ENCODE data around the gene SESN1.

Gene SESN1

DNA sequence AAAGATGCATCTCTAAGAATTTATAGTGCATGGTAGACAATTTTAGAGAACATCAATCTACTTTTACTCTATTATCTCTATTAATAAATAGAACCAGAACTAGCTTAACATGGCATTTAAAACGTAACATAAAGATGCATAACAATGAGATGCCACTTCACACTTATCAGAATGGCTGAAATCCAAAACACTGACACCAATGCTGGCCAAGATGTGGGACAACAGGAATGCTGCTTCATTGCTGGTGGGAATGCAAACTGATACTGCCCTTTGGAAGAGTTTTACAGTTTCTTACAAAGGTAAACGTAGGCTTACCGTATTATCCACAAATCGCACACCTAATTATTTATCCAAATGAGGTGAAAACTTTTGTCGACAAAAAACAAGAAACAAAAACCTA is 95.2 kb downstream of the SESN1 start:
- Histone ChIP-seq H3K4me1 (no peaks in the 10 kb centered on the region), H3K27me3 (no peaks in the 10 kb centered on the region), H3K9me3 (no peaks in the 10 kb centered on the region), H3K4me2 (no peak overlapping the region), H4K20me1 (peaks cover 6% of the 10 kb centered on the region; the same call in 1 of the 2 replicates), H3K9ac (no peak overlapping the region), H3K27ac (no peak overlapping the region), H3K4me3 (no peak overlapping the region), H3K36me3 (no peaks in the 10 kb centered on the region)
- no peak for TF ChIP-seq Cebpa-rat (IDR thresholded peaks at IDR 0.05)

DNA sequence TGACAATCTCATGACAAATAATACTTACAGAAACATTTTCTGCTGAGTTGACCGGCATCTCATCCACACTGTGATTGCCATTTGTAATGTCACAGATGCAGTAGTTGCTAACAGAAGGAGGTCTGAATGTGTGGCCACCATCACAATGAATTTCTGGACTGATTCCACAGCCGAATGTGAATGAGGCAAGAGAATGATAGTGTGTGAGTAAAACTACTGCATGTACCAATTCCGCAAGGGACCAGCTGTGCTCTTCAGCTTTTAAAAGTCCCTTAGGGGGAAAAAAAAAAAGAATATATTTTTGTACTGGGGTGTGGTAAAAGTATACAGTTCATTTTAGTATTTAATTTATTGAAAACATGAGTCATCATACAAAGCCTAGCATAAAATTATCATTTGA is 96.2 kb downstream of the SESN1 start:
- Histone ChIP-seq H3K36me3 (no peaks in the 10 kb centered on the region), H3K4me2 (no peak overlapping the region), H3K4me3 (no peak overlapping the region), H4K20me1 (peaks cover under 1% of the 10 kb centered on the region; the same call in 1 of the 2 replicates), H3K9me3 (no peaks in the 10 kb centered on the region), H3K27me3 (no peaks in the 10 kb centered on the region), H3K9ac (no peak overlapping the region), H3K27ac (no peak overlapping the region), H3K4me1 (no peaks in the 10 kb centered on the region)
- TF ChIP-seq Cebpa-rat (IDR thresholded peaks at IDR 0.05) = no peak

GRCh38 chr6:108996208-108996607 is 98.4 kb downstream of the SESN1 start:
- H3K4me3 ChIP-seq = no peak overlapping the region
- no peak for TF ChIP-seq Cebpa-rat (IDR thresholded peaks at IDR 0.05)
- H3K4me1 ChIP-seq = no peaks in the 10 kb centered on the region
- H3K9me3 ChIP-seq = no peaks in the 10 kb centered on the region
- H3K36me3 ChIP-seq = 0 out of 2 replicates have a peak, but pooled peaks cover under 1% of the 10 kb centered on the region
- H3K27ac ChIP-seq = no peak overlapping the region
- no peaks in the 10 kb centered on the region for H4K20me1 ChIP-seq
- no peak overlapping the region for H3K9ac ChIP-seq
- H3K27me3 ChIP-seq = no peaks in the 10 kb centered on the region
- H3K4me2 ChIP-seq = no peak overlapping the region

DNA sequence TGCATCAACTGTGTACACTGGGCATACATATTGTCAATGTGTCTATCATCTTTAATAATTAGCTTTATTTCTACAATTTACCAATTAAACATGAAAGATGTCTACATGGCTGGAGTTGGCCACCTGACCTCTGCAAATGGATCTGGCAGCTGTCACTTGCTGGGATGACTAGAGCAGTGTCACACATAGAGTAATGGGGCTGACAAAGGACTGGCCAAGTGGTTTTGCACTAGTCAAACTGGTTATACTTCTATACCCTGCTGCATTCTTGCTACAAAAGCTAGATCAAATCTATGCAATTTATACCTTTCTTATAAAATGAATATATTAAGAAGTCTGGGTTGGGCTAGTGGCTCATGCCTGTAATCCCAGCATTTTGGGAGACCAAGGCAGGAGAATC is 99.3 kb downstream of the SESN1 start:
- Histone ChIP-seq H3K9ac (no peak overlapping the region), H3K36me3 (0 out of 2 replicates have a peak, but pooled peaks cover 5% of the 10 kb centered on the region), H3K27ac (no peak overlapping the region), H3K4me2 (no peak overlapping the region), H3K4me1 (no peaks in the 10 kb centered on the region), H4K20me1 (no peaks in the 10 kb centered on the region), H3K4me3 (no peak overlapping the region), H3K27me3 (no peaks in the 10 kb centered on the region), H3K9me3 (no peaks in the 10 kb centered on the region)
- TF ChIP-seq Cebpa-rat (IDR thresholded peaks at IDR 0.05) = no peak

- Histone ChIP-seq H3K27ac (no peak overlapping the region), H3K27me3 (no peaks in the 10 kb centered on the region), H3K36me3 (0 out of 2 replicates have a peak, but pooled peaks cover 5% of the 10 kb centered on the region), H3K4me3 (no peak overlapping the region), H4K20me1 (no peaks in the 10 kb centered on the region), H3K9me3 (no peaks in the 10 kb centered on the region), H3K4me2 (no peak overlapping the region), H3K9ac (no peak overlapping the region), H3K4me1 (no peaks in the 10 kb centered on the region)
- no peak for TF ChIP-seq Cebpa-rat (IDR thresholded peaks at IDR 0.05)
Measured at GRCh38 chr6:108993876-108994275, 100.8 kb downstream of the SESN1 start.

DNA sequence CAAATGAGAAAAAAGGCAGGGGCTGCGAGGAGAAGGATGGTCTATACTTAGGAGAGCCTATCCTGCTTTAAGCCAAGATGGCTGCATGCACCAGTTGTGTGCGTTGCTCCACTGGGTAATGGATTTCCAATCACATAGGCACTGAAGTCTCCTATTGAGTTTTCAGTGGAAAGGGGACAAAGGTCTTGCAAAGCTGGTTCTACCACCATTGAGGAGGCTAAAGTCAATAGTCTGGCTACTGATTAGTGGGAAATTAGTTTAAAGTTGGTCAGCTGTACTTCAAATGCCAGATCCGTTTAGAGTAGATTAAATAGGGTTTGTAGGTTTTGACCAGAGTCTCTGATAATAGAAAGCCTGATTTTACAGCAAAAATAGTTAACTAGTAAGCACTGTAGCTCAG is 104.9 kb downstream of the SESN1 start:
- 0 out of 2 replicates have a peak, but pooled peaks cover 5% of the 10 kb centered on the region for H3K36me3 ChIP-seq
- no peaks in the 10 kb centered on the region for H4K20me1 ChIP-seq
- no peak overlapping the region for H3K4me3 ChIP-seq
- H3K27me3 ChIP-seq = no peaks in the 10 kb centered on the region
- peaks cover 11% of the 10 kb centered on the region; the same call in 1 of the 2 replicates for H3K4me1 ChIP-seq
- H3K4me2 ChIP-seq = no peak overlapping the region
- H3K9me3 ChIP-seq = no peaks in the 10 kb centered on the region
- no peak overlapping the region for H3K9ac ChIP-seq
- no peak overlapping the region for H3K27ac ChIP-seq
- TF ChIP-seq Cebpa-rat (IDR thresholded peaks at IDR 0.05) = no peak

DNA sequence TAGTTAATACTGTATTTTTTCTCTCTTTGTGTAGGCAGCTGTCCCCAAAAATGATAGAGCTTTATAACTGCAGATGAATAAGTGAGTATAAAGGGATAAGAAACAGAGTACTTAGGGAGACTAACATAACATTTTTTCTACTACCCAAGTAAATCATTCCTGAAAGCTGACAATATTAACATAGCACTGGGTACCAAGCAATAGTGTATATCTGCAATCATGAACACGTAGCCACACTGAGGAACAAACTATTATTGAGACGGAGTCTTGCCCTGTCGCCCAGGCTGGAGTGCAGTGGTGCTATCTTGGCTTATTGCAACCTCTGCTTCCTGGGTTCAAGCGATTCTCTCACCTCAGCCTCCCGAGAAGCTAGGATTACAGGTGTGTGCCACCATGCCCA is 105.9 kb downstream of the SESN1 start:
- H4K20me1 ChIP-seq = no peaks in the 10 kb centered on the region
- no peak overlapping the region for H3K4me3 ChIP-seq
- H3K9me3 ChIP-seq = no peaks in the 10 kb centered on the region
- no peak overlapping the region for H3K9ac ChIP-seq
- no peak for TF ChIP-seq Cebpa-rat (IDR thresholded peaks at IDR 0.05)
- H3K4me1 ChIP-seq = peaks cover 11% of the 10 kb centered on the region; the same call in 1 of the 2 replicates
- 0 out of 2 replicates have a peak, but pooled peaks cover 5% of the 10 kb centered on the region for H3K36me3 ChIP-seq
- H3K4me2 ChIP-seq = no peak overlapping the region
- no peak overlapping the region for H3K27ac ChIP-seq
- H3K27me3 ChIP-seq = no peaks in the 10 kb centered on the region

GRCh38 chr6:108988296-108988695 is 106.3 kb downstream of the SESN1 start:
- 0 out of 2 replicates have a peak, but pooled peaks cover 5% of the 10 kb centered on the region for H3K36me3 ChIP-seq
- no peaks in the 10 kb centered on the region for H4K20me1 ChIP-seq
- H3K4me1 ChIP-seq = peaks cover 11% of the 10 kb centered on the region; the same call in 1 of the 2 replicates
- H3K9me3 ChIP-seq = no peaks in the 10 kb centered on the region
- no peak overlapping the region for H3K4me2 ChIP-seq
- H3K27ac ChIP-seq = no peak overlapping the region
- no peak for TF ChIP-seq Cebpa-rat (IDR thresholded peaks at IDR 0.05)
- no peaks in the 10 kb centered on the region for H3K27me3 ChIP-seq
- H3K9ac ChIP-seq = no peak overlapping the region
- no peak overlapping the region for H3K4me3 ChIP-seq

DNA sequence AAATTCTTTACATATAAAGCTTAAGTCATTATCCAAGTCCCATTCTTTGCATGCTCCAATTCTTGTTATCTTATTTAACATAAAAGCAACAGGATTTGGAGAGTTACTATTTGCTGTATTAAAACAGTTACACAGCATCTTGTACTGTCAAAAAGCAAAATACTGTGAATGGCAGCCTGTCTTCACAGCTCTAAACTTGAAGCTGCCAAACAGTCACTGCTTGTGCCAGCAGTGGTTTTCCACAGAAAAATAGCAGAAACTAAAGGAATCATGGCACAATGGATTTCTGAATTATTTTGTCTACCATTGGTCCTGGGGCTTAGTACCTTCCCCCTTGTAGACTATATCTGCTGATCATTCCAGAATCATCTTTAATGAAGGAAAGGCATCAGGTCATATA is 107.5 kb downstream of the SESN1 start:
- no peak for TF ChIP-seq Cebpa-rat (IDR thresholded peaks at IDR 0.05)
- Histone ChIP-seq H3K9me3 (peaks cover 5% of the 10 kb centered on the region; the same call in 1 of the 2 replicates), H3K36me3 (0 out of 2 replicates have a peak, but pooled peaks cover 5% of the 10 kb centered on the region)

DNA sequence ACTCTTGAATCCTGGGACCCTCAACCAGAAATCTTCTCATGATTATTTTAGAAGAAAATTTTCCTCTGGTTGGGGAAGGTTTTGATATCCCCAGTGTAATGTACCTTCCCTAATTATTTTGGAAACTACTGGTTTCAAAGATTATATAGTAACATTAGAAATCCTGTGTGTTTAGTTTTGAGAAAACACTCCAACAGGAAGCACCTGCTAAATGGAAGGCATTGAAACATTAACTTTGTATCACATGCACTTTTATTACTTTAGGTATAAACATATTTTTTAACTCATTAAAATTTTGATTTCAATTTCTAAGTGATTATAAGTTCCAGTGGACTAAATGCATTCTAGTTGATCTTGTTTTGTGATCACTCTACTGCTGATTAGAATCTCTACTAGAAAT is 109.3 kb downstream of the SESN1 start:
- Histone ChIP-seq H3K9me3 (peaks cover 10% of the 10 kb centered on the region; the same call in 1 of the 2 replicates), H3K4me1 (peaks cover 11% of the 10 kb centered on the region; the same call in 1 of the 2 replicates), H3K4me3 (no peak overlapping the region), H3K27ac (no peak overlapping the region), H4K20me1 (no peaks in the 10 kb centered on the region), H3K36me3 (no peaks in the 10 kb centered on the region), H3K27me3 (no peaks in the 10 kb centered on the region), H3K4me2 (no peak overlapping the region), H3K9ac (no peak overlapping the region)
- no peak for TF ChIP-seq Cebpa-rat (IDR thresholded peaks at IDR 0.05)

More for the DNA sequence above, 107.5 kb downstream of the SESN1 start:
- Histone ChIP-seq H4K20me1 (no peaks in the 10 kb centered on the region), H3K9ac (no peak overlapping the region), H3K27ac (no peak overlapping the region), H3K4me3 (no peak overlapping the region), H3K4me2 (no peak overlapping the region), H3K27me3 (no peaks in the 10 kb centered on the region), H3K4me1 (peaks cover 11% of the 10 kb centered on the region; the same call in 1 of the 2 replicates)

- peaks cover 13% of the 10 kb centered on the region; the same call in 1 of the 2 replicates for H3K9me3 ChIP-seq
- no peaks in the 10 kb centered on the region for H3K27me3 ChIP-seq
- H4K20me1 ChIP-seq = no peaks in the 10 kb centered on the region
- H3K4me3 ChIP-seq = no peak overlapping the region
- TF ChIP-seq Cebpa-rat (IDR thresholded peaks at IDR 0.05) = no peak
- no peak overlapping the region for H3K9ac ChIP-seq
- H3K36me3 ChIP-seq = no peaks in the 10 kb centered on the region
- H3K4me2 ChIP-seq = no peak overlapping the region
- no peak overlapping the region for H3K27ac ChIP-seq
- peaks cover 11% of the 10 kb centered on the region; the same call in 1 of the 2 replicates for H3K4me1 ChIP-seq
Measured at GRCh38 chr6:108983151-108983550, 111.5 kb downstream of the SESN1 start.

Measured in BLaER1 (cell line).